Pancreas (tissue), 10 donors: Measurements from ENCODE around the gene TFCP2. TPM values are rescaled to one million over a fixed set of nuclear protein-coding genes. Genes with fewer than 3 reads are reported as not detected.

ENCODE experiments used
- ATAC-seq, 4 donors: fragments of 200-7000 bp; cut with Tn5 transposase; one replicate each; pipeline versions ENCODE4 v1.8.0 to v1.9.1; 2020; ENCODE audit warnings: mild to moderate bottlenecking in 4 of 4, moderate library complexity in 4 of 4
- DNase-seq, 6 donors: peaks; one replicate each; pipeline ENCODE4 v3.0.0-alpha.2; 2020
- FAIRE-seq: peaks from 2 replicates; lab custom pipeline; 2012; peaks lifted over from hg19 to GRCh38; lab: Jason Lieb, UNC
- H3K27ac ChIP-seq, 4 donors: fragments of 200-600 bp; sonication (generic); 1 replicate in 3 of 4; 2 replicates in 1 of 4; pipeline versions ENCODE4 v1.5.0 to v1.8.0; 2020
- H3K27me3 ChIP-seq, 4 donors: fragments of 200-600 bp; one replicate each; pipeline ENCODE4 v1.8.0; 2021
- H3K36me3 ChIP-seq, 3 donors: fragments of 200-600 bp; sonication (generic) in 1 of 3; one replicate each; pipeline versions ENCODE4 v1.5.0 to v1.8.0; 2020 to 2021
- H3K4me1 ChIP-seq, 3 donors: fragments of 200-600 bp; one replicate each; pipeline ENCODE4 v1.8.0; 2021
- H3K4me3 ChIP-seq, 4 donors: fragments of 200-600 bp; sonication (generic) in 2 of 4; one replicate each; pipeline versions ENCODE4 v1.5.0 to v1.8.0; 2020 to 2021
- H3K9me3 ChIP-seq, 4 donors: fragments of 200-600 bp; one replicate each; pipeline ENCODE4 v1.8.0; 2021
- WGBS, 2 donors: extraction: QIAGEN DNeasy Blood & Tissue Kit; methylation state at CpG; one replicate each; pipeline ENCODE4 v1.1.7; 2013; 5-methylcytosine and 5-hydroxymethylcytosine counted together
- intact Hi-C, 3 donors: fragments of 100-400 bp; cut with DNase I; formaldehyde crosslinking; loops; one replicate each; pipeline versions ENCODE4 v1.11.1 to v1.14.2; 2022
- polyA plus RNA-seq, 2 donors: library from polyadenylated mRNA; stranded (reverse); fragments of 200-250 nt; gene quantifications; one replicate each; pipeline ENCODE4 v1.2.3, GENCODE V29; 2013
- total RNA-seq, 6 donors: library from RNA; stranded (reverse); fragmentation: NEBNext Ultra II Directional in 4 of 6; extraction: Animal tissue kit (Norgen Biotek cat#: 25700) in 4 of 6; gene quantifications; one replicate each; pipeline versions ENCODE4 v1.2.1 to v1.2.4, GENCODE V29; 2021 to 2023
- TF ChIP-seq, protein P1 (sequence below), 4 donors: fragments of 200-600 bp; sonication (generic) in 3 of 4; IDR thresholded peaks; one replicate each; pipeline versions ENCODE4 v1.5.0 to v1.8.0; 2021; ENCODE audit warnings: antibody characterized with exemption in 4 of 4
- donor health status: healthy with polysubstance abuse.
- donor health status: DM: no; HTN: no; CAD: no; lungs with moderate emphysema.
- donor health status: DM: no; HTN: no; CAD: no.
- donor health status: control.
- donor health status: control.
- donor health status: Bipolar disorder and iron deficiency.
- donor health status: DM: yes; HTN: yes; CAD: no.
- donor health status: DM: no; HTN: no; CAD: no.
- donor health status: DM: no; HTN: no; CAD: no.
- donor health status: DM: yes; HTN: yes; CAD: no.

Gene TFCP2
- total and polyA plus RNA-seq, 8 donors, result 6.7 to 15.3 (median 9.1) TPM

GRCh38 chr12:51218607-51219161, 45.7 kb upstream of the TFCP2 start:
- peak; percentile 65 to 85 (median 72) for DNase-seq
- H3K4me1 ChIP-seq, result peaks cover 0 to 13% (median 8%) of the 10 kb centered on the region in 3 donors
- H3K27ac ChIP-seq, result peak overlapping the region; percentile 91 to 97 (median 94)
- FAIRE-seq, result no peak
- H3K27me3 ChIP-seq, result no peaks in the 10 kb centered on the region
- no peaks in the 10 kb centered on the region for H3K9me3 ChIP-seq
- intact Hi-C loops, result no loop called here
- no peaks in the 10 kb centered on the region for H3K36me3 ChIP-seq
- H3K4me3 ChIP-seq, result peak overlapping the region; percentile 58 to 86 (median 80)
- peak; percentile 64 to 78 (median 70) for ATAC-seq
- 7 to 14% methylated on average over 10 of the region's 10 CpGs for WGBS, 2 donors
- TF ChIP-seq, protein P1, sequence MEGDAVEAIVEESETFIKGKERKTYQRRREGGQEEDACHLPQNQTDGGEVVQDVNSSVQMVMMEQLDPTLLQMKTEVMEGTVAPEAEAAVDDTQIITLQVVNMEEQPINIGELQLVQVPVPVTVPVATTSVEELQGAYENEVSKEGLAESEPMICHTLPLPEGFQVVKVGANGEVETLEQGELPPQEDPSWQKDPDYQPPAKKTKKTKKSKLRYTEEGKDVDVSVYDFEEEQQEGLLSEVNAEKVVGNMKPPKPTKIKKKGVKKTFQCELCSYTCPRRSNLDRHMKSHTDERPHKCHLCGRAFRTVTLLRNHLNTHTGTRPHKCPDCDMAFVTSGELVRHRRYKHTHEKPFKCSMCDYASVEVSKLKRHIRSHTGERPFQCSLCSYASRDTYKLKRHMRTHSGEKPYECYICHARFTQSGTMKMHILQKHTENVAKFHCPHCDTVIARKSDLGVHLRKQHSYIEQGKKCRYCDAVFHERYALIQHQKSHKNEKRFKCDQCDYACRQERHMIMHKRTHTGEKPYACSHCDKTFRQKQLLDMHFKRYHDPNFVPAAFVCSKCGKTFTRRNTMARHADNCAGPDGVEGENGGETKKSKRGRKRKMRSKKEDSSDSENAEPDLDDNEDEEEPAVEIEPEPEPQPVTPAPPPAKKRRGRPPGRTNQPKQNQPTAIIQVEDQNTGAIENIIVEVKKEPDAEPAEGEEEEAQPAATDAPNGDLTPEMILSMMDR (IDR thresholded peaks at IDR 0.05), result peak in 1 of 4 donors; percentile 6

- TF ChIP-seq, protein P1 (IDR thresholded peaks at IDR 0.05), result peak; percentile 49 to 62 (median 50)
- H3K4me3 ChIP-seq, result peak within 1 kb of the TSS; percentile 58 to 86 (median 80)
- DNase-seq (peak; percentile 78 to 89 (median 84)), FAIRE-seq (no peak), ATAC-seq (peak; percentile 85 to 89 (median 88))
- H3K9me3 ChIP-seq, result no peaks in the 10 kb centered on the region
- intact Hi-C loops, result no loop called here
- 0 to 1% methylated on average over 31 to 35 of the region's 35 CpGs for WGBS, 2 donors
- H3K36me3 ChIP-seq, result no peaks in the 10 kb centered on the region
- peaks cover 0 to 13% (median 8%) of the 10 kb centered on the region in 3 donors for H3K4me1 ChIP-seq
- H3K27ac ChIP-seq, result peak within 1 kb of the TSS; percentile 91 to 97 (median 94)
- H3K27me3 ChIP-seq, result no peaks in the 10 kb centered on the region
Measured at GRCh38 chr12:51217968-51218606, 45.2 kb upstream of the TFCP2 start, which contains the start of gene POU6F1. Gene POU6F1, minus strand, starts transcription at chr12:51218062. Its CDS starts 11,226 bp downstream, at chr12:51206836.

- Histone ChIP-seq H3K27me3 (no peaks in the 10 kb centered on the region), H3K4me1 (peaks cover 0 to 13% (median 8%) of the 10 kb centered on the region in 3 donors), H3K27ac (peak overlapping the region; percentile 91 to 97 (median 94)), H3K36me3 (no peaks in the 10 kb centered on the region), H3K4me3 (peak overlapping the region; percentile 58 to 86 (median 80)), H3K9me3 (no peaks in the 10 kb centered on the region)
- 0 to 1% methylated on average over 63 to 80 of the region's 81 CpGs for WGBS, 2 donors
- DNase-seq, result peak; percentile 64 to 85 (median 76)
- FAIRE-seq, result no peak
- intact Hi-C loops, result no loop called here
- TF ChIP-seq, protein P1 (IDR thresholded peaks at IDR 0.05), result no peak
- ATAC-seq, result peak; percentile 49 to 61 (median 54)
Measured at GRCh38 chr12:51217133-51217967, 44.4 kb upstream of the TFCP2 start.

- peak overlapping the region; percentile 58 to 86 (median 80) for H3K4me3 ChIP-seq
- TF ChIP-seq, protein P1 (IDR thresholded peaks at IDR 0.05), result no peak
- peaks cover 0 to 13% (median 8%) of the 10 kb centered on the region in 3 donors for H3K4me1 ChIP-seq
- FAIRE-seq, result no peak
- no peaks in the 10 kb centered on the region for H3K27me3 ChIP-seq
- DNase-seq, result no peak
- intact Hi-C loops, result no loop called here
- H3K36me3 ChIP-seq, result no peaks in the 10 kb centered on the region
- H3K9me3 ChIP-seq, result no peaks in the 10 kb centered on the region
- no peak for ATAC-seq
- WGBS, 2 donors, result 11 to 17% methylated on average over 7 of the region's 7 CpGs
- peak overlapping the region; percentile 91 to 97 (median 94) for H3K27ac ChIP-seq
Measured at GRCh38 chr12:51216642-51217041, 43.7 kb upstream of the TFCP2 start.
